ENCODE results near the gene RIN3.

RIN3 gene

GRCh38 chr14:92514844-92515514, 1.4 kb downstream of the RIN3 start:
- TF ChIP-seq SUZ12 (IDR thresholded peaks at IDR 0.05) (no peak), LEF1 (IDR thresholded peaks at IDR 0.05; ENCODE audit: borderline replicate concordance) (no peak), L3MBTL2 (conservative IDR thresholded peaks at IDR 0.05) (no peak), NFRKB (IDR thresholded peaks at IDR 0.05) (no peak), FOXA1 (IDR thresholded peaks at IDR 0.05) (no peak), TARDBP (IDR thresholded peaks at IDR 0.05) (no peak), ELF4 (IDR thresholded peaks at IDR 0.05) (no peak), BHLHE40 (IDR thresholded peaks at IDR 0.05; ENCODE audit: borderline replicate concordance) (no peak), ARNT (IDR thresholded peaks at IDR 0.05) (no peak)
- ChIA-PET POLR2A (interaction anchor here (1.3 kb wide), 1 partner anchor 10 kb away, joined by 4 read pairs; no protein-coding TSS in a partner anchor), CTCF (no interaction called here)
- DNase-seq (ENCODE audit: extremely low spot score) = no peak

- no peak for TF ChIP-seq HDGF (IDR thresholded peaks at IDR 0.05; ENCODE audit: borderline replicate concordance)
- no peak for TF ChIP-seq ZNF384 (IDR thresholded peaks at IDR 0.05)
- no peak for TF ChIP-seq ARNT (IDR thresholded peaks at IDR 0.05)
- no peak for TF ChIP-seq FOXA1 (IDR thresholded peaks at IDR 0.05)
- TF ChIP-seq ELF4 (IDR thresholded peaks at IDR 0.05) = no peak
- ChIA-PET CTCF (interaction anchor here (1.0 kb wide), 1 partner anchor 14 kb away, joined by 3 read pairs; no protein-coding TSS in a partner anchor), POLR2A (no interaction called here)
- DNase-seq (ENCODE audit: extremely low spot score) = no peak
Measured at GRCh38 chr14:92515546-92516343, 2.2 kb downstream of the RIN3 start.

- TF ChIP-seq FOXM1 (IDR thresholded peaks at IDR 0.05; ENCODE audit: borderline replicate concordance) = no peak
- DNase-seq (ENCODE audit: extremely low spot score) = no peak
- ChIA-PET CTCF (interaction anchor here (1.0 kb wide), 1 partner anchor 15 kb away, joined by 3 read pairs; no protein-coding TSS in a partner anchor), POLR2A (no interaction called here)
Measured at GRCh38 chr14:92516344-92516965, 2.9 kb downstream of the RIN3 start.

- no peak for TF ChIP-seq CTBP1 (IDR thresholded peaks at IDR 0.05; ENCODE audit: borderline replicate concordance)
- POLR2A ChIA-PET = no interaction called here
- no peak for DNase-seq (ENCODE audit: extremely low spot score)
- CTCF ChIA-PET = interaction anchor here (1.0 kb wide), 1 partner anchor 16 kb away, joined by 3 read pairs; no protein-coding TSS in a partner anchor
Measured at GRCh38 chr14:92516966-92517506, 3.5 kb downstream of the RIN3 start.

- ChIA-PET CTCF (no interaction called here), POLR2A (no interaction called here)
- DNase-seq (ENCODE audit: extremely low spot score) = no peak
- TF ChIP-seq LEF1 (IDR thresholded peaks at IDR 0.05; ENCODE audit: borderline replicate concordance) = no peak
- TF ChIP-seq FOXK2 (IDR thresholded peaks at IDR 0.05) = no peak
- no peak for TF ChIP-seq BHLHE40 (IDR thresholded peaks at IDR 0.05; ENCODE audit: borderline replicate concordance)
- TF ChIP-seq PKNOX1 (IDR thresholded peaks at IDR 0.05) = no peak
- TF ChIP-seq TARDBP (IDR thresholded peaks at IDR 0.05) = no peak
- TF ChIP-seq FOXM1 (IDR thresholded peaks at IDR 0.05; ENCODE audit: borderline replicate concordance) = no peak
- no peak for TF ChIP-seq CTBP1 (IDR thresholded peaks at IDR 0.05; ENCODE audit: borderline replicate concordance)
- no peak for TF ChIP-seq NFRKB (IDR thresholded peaks at IDR 0.05)
- no peak for TF ChIP-seq HDGF (IDR thresholded peaks at IDR 0.05; ENCODE audit: borderline replicate concordance)
Measured at GRCh38 chr14:92517761-92518160, 4.2 kb downstream of the RIN3 start.

GRCh38 chr14:92519246-92520101, 5.9 kb downstream of the RIN3 start:
- POLR2A ChIA-PET = no interaction called here
- CTCF ChIA-PET = interaction anchor here (0.6 kb wide), 1 partner anchor 71 kb away, joined by 3 read pairs; no protein-coding TSS in a partner anchor
- no peak for DNase-seq (ENCODE audit: extremely low spot score)
- TF ChIP-seq FOXK2 (IDR thresholded peaks at IDR 0.05) (no peak), TARDBP (IDR thresholded peaks at IDR 0.05) (no peak), BHLHE40 (IDR thresholded peaks at IDR 0.05; ENCODE audit: borderline replicate concordance) (no peak), HDGF (IDR thresholded peaks at IDR 0.05; ENCODE audit: borderline replicate concordance) (no peak), ELF4 (IDR thresholded peaks at IDR 0.05) (no peak), FOXM1 (IDR thresholded peaks at IDR 0.05; ENCODE audit: borderline replicate concordance) (no peak), LEF1 (IDR thresholded peaks at IDR 0.05; ENCODE audit: borderline replicate concordance) (no peak), SP1 (IDR thresholded peaks at IDR 0.05) (no peak), PKNOX1 (IDR thresholded peaks at IDR 0.05) (no peak), CTBP1 (IDR thresholded peaks at IDR 0.05; ENCODE audit: borderline replicate concordance) (no peak), SUZ12 (IDR thresholded peaks at IDR 0.05) (no peak), NFRKB (IDR thresholded peaks at IDR 0.05) (no peak), ZNF384 (IDR thresholded peaks at IDR 0.05) (no peak), ARNT (IDR thresholded peaks at IDR 0.05) (no peak), L3MBTL2 (conservative IDR thresholded peaks at IDR 0.05) (no peak), FOXA1 (IDR thresholded peaks at IDR 0.05) (no peak)
